Measurements from ENCODE around the gene SUGCT. TPM values are rescaled to one million over a fixed set of nuclear protein-coding genes. Genes with fewer than 3 reads are reported as not detected.

Gene SUGCT
- total and polyA plus RNA-seq, 2 of the 8 experiments (the other 6 are each of a cell fraction or from before 2014, with no cell fraction given) = 2.8 to 5.4 TPM

DNA sequence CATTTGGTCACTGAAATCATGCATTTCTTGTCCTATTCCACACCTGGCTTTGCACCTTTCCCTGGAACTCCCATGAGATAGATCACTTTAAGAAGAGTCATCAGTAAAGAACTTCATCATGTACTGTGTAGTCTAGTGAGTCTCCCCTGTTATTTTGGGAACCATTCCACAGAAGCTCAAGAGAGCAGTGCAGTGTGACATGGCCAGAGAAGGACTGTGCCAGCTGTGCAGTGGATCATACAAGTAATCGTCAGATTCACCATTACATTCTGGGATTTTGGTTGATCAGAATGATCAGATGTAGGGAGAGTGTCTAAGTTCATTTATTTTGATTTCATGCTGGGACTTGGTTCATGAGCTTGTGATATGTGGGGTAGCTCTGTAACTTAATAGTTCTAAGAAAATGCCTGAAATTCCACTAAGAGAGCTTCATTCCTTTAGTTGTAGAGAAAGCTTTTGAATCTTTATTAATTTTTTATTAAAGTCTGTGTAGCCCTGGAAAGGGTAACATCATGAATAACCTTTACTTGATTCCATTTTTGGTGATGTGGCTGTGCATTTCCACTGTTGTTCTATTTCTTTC lies 166.8 kb downstream of the SUGCT start (continued):
- TF ChIP-seq CBX8 (IDR thresholded peaks at IDR 0.05; ENCODE audit: borderline replicate concordance, low read depth, low read length) = no peak
- no peak for TF ChIP-seq HDAC6 (IDR thresholded peaks at IDR 0.05; ENCODE audit: low read depth, low read length)
- no peak for TF ChIP-seq GTF2F1 (IDR thresholded peaks at IDR 0.05; ENCODE audit: borderline replicate concordance, low read depth, low read length)
- TF ChIP-seq POLR2A (IDR thresholded peaks at IDR 0.05; ENCODE audit: control extremely low read depth in 1 of 2, low read depth in 2 of 2, low read length in 2 of 2) = no peak
- no peak for TF ChIP-seq CREB1 (IDR thresholded peaks at IDR 0.05)
- no peak for TF ChIP-seq JUND (IDR thresholded peaks at IDR 0.05; ENCODE audit: low read length)
